Subcutaneous abdominal adipose tissue (tissue), 5 donors: ENCODE measurements around the gene EARS2.

ENCODE experiments used
- H3K27ac ChIP-seq: one replicate; pipeline ENCODE4 v1.7.0; 2013; ENCODE audit warnings: low read depth, mild to moderate bottlenecking, inconsistent platforms, low read length, moderate library complexity
- H3K27me3 ChIP-seq, 5 donors: one replicate each; pipeline ENCODE4 v1.7.0; 2013; ENCODE audit warnings: low read length in 5 of 5, inconsistent platforms in 1 of 5; ENCODE audit not compliant: control insufficient read depth in 5 of 5, insufficient read depth in 4 of 5
- H3K36me3 ChIP-seq, 5 donors: one replicate each; pipeline ENCODE4 v1.7.0; 2013; ENCODE audit warnings: low read length in 5 of 5; ENCODE audit not compliant: control insufficient read depth in 5 of 5, insufficient read depth in 5 of 5
- H3K4me1 ChIP-seq, 5 donors: one replicate each; pipeline ENCODE4 v1.7.0; 2013; ENCODE audit warnings: low read length in 5 of 5, mild to moderate bottlenecking in 3 of 5, moderate library complexity in 1 of 5; ENCODE audit not compliant: control insufficient read depth in 5 of 5, insufficient read depth in 5 of 5
- H3K4me3 ChIP-seq, 5 donors: one replicate each; pipeline ENCODE4 v1.7.0; 2013; ENCODE audit warnings: low read length in 5 of 5, low read depth in 1 of 5
- H3K9ac ChIP-seq, 5 donors: one replicate each; pipeline ENCODE4 v1.7.0; 2013; ENCODE audit warnings: low read length in 5 of 5, mild to moderate bottlenecking in 4 of 5, moderate library complexity in 3 of 5
- H3K9me3 ChIP-seq, 5 donors: one replicate each; pipeline ENCODE4 v1.7.0; 2013; ENCODE audit warnings: low read length in 5 of 5; ENCODE audit not compliant: control insufficient read depth in 5 of 5
- donor health status: healthy.
- donor health status: healthy.
- donor health status: healthy.
- donor health status: healthy.
- donor health status: healthy.

Gene EARS2

GRCh38 chr16:23530062-23530461, 27.1 kb downstream of the EARS2 start:
- Histone ChIP-seq H3K4me1 (no peaks in the 10 kb centered on the region), H3K9me3 (no peaks in the 10 kb centered on the region), H3K27me3 (no peaks in the 10 kb centered on the region), H3K36me3 (peaks cover 6 to 75% (median 65%) of the 10 kb centered on the region in 5 donors), H3K27ac (no peak overlapping the region), H3K9ac (no peak overlapping the region), H3K4me3 (no peak overlapping the region)

- peaks cover 6 to 75% (median 63%) of the 10 kb centered on the region in 5 donors for H3K36me3 ChIP-seq
- no peaks in the 10 kb centered on the region for H3K27me3 ChIP-seq
- H3K9ac ChIP-seq: no peak overlapping the region
- no peak overlapping the region for H3K4me3 ChIP-seq
- H3K9me3 ChIP-seq: no peaks in the 10 kb centered on the region
- H3K4me1 ChIP-seq: peaks cover 0 to 3% (median 0%) of the 10 kb centered on the region in 5 donors
- H3K27ac ChIP-seq: no peak overlapping the region
These were observed 28.4 kb downstream of the EARS2 start for GRCh38 chr16:23528644-23529310.

- Histone ChIP-seq H3K4me3 (no peak overlapping the region), H3K27me3 (no peaks in the 10 kb centered on the region), H3K9me3 (no peaks in the 10 kb centered on the region), H3K36me3 (peaks cover 9 to 75% (median 65%) of the 10 kb centered on the region in 5 donors), H3K4me1 (peaks cover 0 to 3% (median 0%) of the 10 kb centered on the region in 5 donors), H3K27ac (no peak overlapping the region), H3K9ac (no peak overlapping the region)
These were observed 29.0 kb downstream of the EARS2 start for GRCh38 chr16:23527961-23528643.

GRCh38 chr16:23524886-23525285, 32.3 kb downstream of the EARS2 start:
- H3K4me3 ChIP-seq: no peak overlapping the region
- no peak overlapping the region for H3K27ac ChIP-seq
- H3K9ac ChIP-seq: no peak overlapping the region
- no peaks in the 10 kb centered on the region for H3K9me3 ChIP-seq
- H3K27me3 ChIP-seq: no peaks in the 10 kb centered on the region
- peaks cover 17 to 68% (median 60%) of the 10 kb centered on the region in 5 donors for H3K36me3 ChIP-seq
- H3K4me1 ChIP-seq: peaks cover 0 to 6% (median 0%) of the 10 kb centered on the region in 5 donors

GRCh38 chr16:23523876-23524385, 33.2 kb downstream of the EARS2 start:
- H3K4me1 ChIP-seq: peaks cover 0 to 6% (median 0%) of the 10 kb centered on the region in 5 donors
- H3K9me3 ChIP-seq: no peaks in the 10 kb centered on the region
- H3K9ac ChIP-seq: no peak overlapping the region
- peaks cover 16 to 58% (median 54%) of the 10 kb centered on the region in 5 donors for H3K36me3 ChIP-seq
- no peak overlapping the region for H3K27ac ChIP-seq
- H3K4me3 ChIP-seq: no peak overlapping the region
- H3K27me3 ChIP-seq: no peaks in the 10 kb centered on the region

GRCh38 chr16:23523321-23523720, 33.8 kb downstream of the EARS2 start:
- H3K4me1 ChIP-seq: peaks cover 0 to 6% (median 0%) of the 10 kb centered on the region in 5 donors
- H3K9me3 ChIP-seq: no peaks in the 10 kb centered on the region
- no peak overlapping the region for H3K9ac ChIP-seq
- H3K36me3 ChIP-seq: peaks cover 15 to 52% (median 48%) of the 10 kb centered on the region in 5 donors
- H3K4me3 ChIP-seq: no peak overlapping the region
- H3K27me3 ChIP-seq: no peaks in the 10 kb centered on the region
- no peak overlapping the region for H3K27ac ChIP-seq

GRCh38 chr16:23521965-23522364, 35.2 kb downstream of the EARS2 start:
- Histone ChIP-seq H3K4me1 (peaks cover 0 to 6% (median 0%) of the 10 kb centered on the region in 5 donors), H3K4me3 (no peak overlapping the region), H3K9me3 (no peaks in the 10 kb centered on the region), H3K9ac (no peak overlapping the region), H3K27ac (no peak overlapping the region), H3K36me3 (peaks cover 15 to 41% (median 37%) of the 10 kb centered on the region in 5 donors), H3K27me3 (no peaks in the 10 kb centered on the region)

GRCh38 chr16:23521037-23521743, 36.0 kb downstream of the EARS2 start:
- H3K9me3 ChIP-seq: no peaks in the 10 kb centered on the region
- H3K27ac ChIP-seq: no peak overlapping the region
- H3K36me3 ChIP-seq: peaks cover 15 to 41% (median 37%) of the 10 kb centered on the region in 5 donors
- H3K27me3 ChIP-seq: no peaks in the 10 kb centered on the region
- H3K4me1 ChIP-seq: peaks cover 0 to 6% (median 0%) of the 10 kb centered on the region in 5 donors
- no peak overlapping the region for H3K9ac ChIP-seq
- H3K4me3 ChIP-seq: no peak overlapping the region

GRCh38 chr16:23520500-23520899, 36.6 kb downstream of the EARS2 start:
- no peak overlapping the region for H3K9ac ChIP-seq
- no peak overlapping the region for H3K4me3 ChIP-seq
- no peaks in the 10 kb centered on the region for H3K27me3 ChIP-seq
- H3K9me3 ChIP-seq: no peaks in the 10 kb centered on the region
- peaks cover 15 to 41% (median 37%) of the 10 kb centered on the region in 5 donors for H3K36me3 ChIP-seq
- H3K4me1 ChIP-seq: peaks cover 0 to 6% (median 0%) of the 10 kb centered on the region in 5 donors
- H3K27ac ChIP-seq: no peak overlapping the region
